Mammary epithelial cell (primary cell): ENCODE measurements around the gene DTNB.

Source experiments
- CTCF ChIP-seq, 2 donors: IDR thresholded peaks in 1 of 2; conservative IDR thresholded peaks in 1 of 2; 2 replicates each; pipeline ENCODE4 v1.5.1; 2011 to 2012; ENCODE audit warnings: inconsistent platforms in 2 of 2, low read length in 2 of 2, mild to moderate bottlenecking in 2 of 2, control low read depth in 1 of 2, low read depth in 1 of 2; ENCODE audit not compliant: insufficient read depth in 1 of 2; ENCODE audit errors: extremely low read depth in 1 of 2
- EZH2 ChIP-seq: IDR thresholded peaks from 2 replicates; pipeline ENCODE4 v1.6.1; 2012; ENCODE audit warnings: low read length, inconsistent platforms, borderline replicate concordance

- TF ChIP-seq CTCF (conservative IDR thresholded peaks at IDR 0.05 in 1 of 2, IDR thresholded peaks at IDR 0.05 in 1 of 2; ENCODE audit: extremely low read depth in 1 of 2, insufficient read depth in 1 of 2, low read depth in 1 of 2, low read length in 2 of 2) (no peak), EZH2 (no peak)
These were observed 333.6 kb downstream of the DTNB start for GRCh38 chr2:25339791-25340180.
